ENCODE results near the gene ZNF491.

- TF ChIP-seq ZNF274 (IDR thresholded peaks at IDR 0.05; ENCODE audit: low read depth, low read length) = no peak
- TF ChIP-seq SUZ12 (IDR thresholded peaks at IDR 0.05; ENCODE audit: extremely low read depth, insufficient read depth, insufficient read length) = no peak
- TF ChIP-seq YY1 (IDR thresholded peaks at IDR 0.05; ENCODE audit: insufficient read depth, insufficient read length) = no peak
These were observed 58.4 kb downstream of the ZNF491 start for GRCh38 chr19:11856596-11857250.
